GM18499 (cell line): ENCODE measurements around the gene CMTM2.
A peak's percentile ranks its signal among the peaks of the same experiment; 100 is the strongest.
"Not testable (repeated sequence)": the region's sequence is repeated elsewhere in the genome, so short reads cannot be mapped to it uniquely, and the experiment has no call there.

ENCODE experiments used
- ATAC-seq: cut with Tn5 transposase; IDR thresholded peaks from one replicate; pipeline ENCODE4 v1.9.1; 2021; ENCODE audit warnings: moderate number of reproducible peaks; ENCODE audit not compliant: insufficient read depth, unreplicated experiment

CMTM2 gene

GRCh38 chr16:66580605-66581209, 1.4 kb downstream of the CMTM2 start:
- no peak for ATAC-seq

- ATAC-seq, result no peak
These were observed 2.1 kb downstream of the CMTM2 start for GRCh38 chr16:66581246-66581952.

GRCh38 chr16:66585481-66586239, 6.4 kb downstream of the CMTM2 start:
- no peak for ATAC-seq

- no peak for ATAC-seq
These were observed 8.8 kb downstream of the CMTM2 start for GRCh38 chr16:66587881-66588600.

GRCh38 chr16:66588981-66589713, 9.9 kb downstream of the CMTM2 start:
- peak; percentile 80 for ATAC-seq

GRCh38 chr16:66590322-66590721, 11.1 kb downstream of the CMTM2 start:
- ATAC-seq, result no peak

GRCh38 chr16:66591018-66591417, 11.8 kb downstream of the CMTM2 start:
- no peak for ATAC-seq

- no peak for ATAC-seq
These were observed 13.0 kb downstream of the CMTM2 start for GRCh38 chr16:66592241-66592640.

GRCh38 chr16:66592814-66593213, 13.6 kb downstream of the CMTM2 start:
- no peak for ATAC-seq

GRCh38 chr16:66594739-66595138, 15.5 kb downstream of the CMTM2 start:
- no peak for ATAC-seq

GRCh38 chr16:66596559-66596958, 17.3 kb downstream of the CMTM2 start:
- ATAC-seq, result not testable (repeated sequence)

GRCh38 chr16:66596986-66597848, 18.0 kb downstream of the CMTM2 start:
- no peak for ATAC-seq

- ATAC-seq, result no peak
These were observed 18.8 kb downstream of the CMTM2 start for GRCh38 chr16:66598111-66598510.

- no peak for ATAC-seq
These were observed 20.5 kb downstream of the CMTM2 start for GRCh38 chr16:66599726-66600125.

GRCh38 chr16:66600477-66600876, 21.2 kb downstream of the CMTM2 start:
- ATAC-seq, result no peak

GRCh38 chr16:66601471-66601870, 22.2 kb downstream of the CMTM2 start:
- ATAC-seq, result no peak

- no peak for ATAC-seq
These were observed 24.5 kb downstream of the CMTM2 start for GRCh38 chr16:66603537-66604375.
